ENCODE data around the gene C1QTNF5.

Gene C1QTNF5

DNA sequence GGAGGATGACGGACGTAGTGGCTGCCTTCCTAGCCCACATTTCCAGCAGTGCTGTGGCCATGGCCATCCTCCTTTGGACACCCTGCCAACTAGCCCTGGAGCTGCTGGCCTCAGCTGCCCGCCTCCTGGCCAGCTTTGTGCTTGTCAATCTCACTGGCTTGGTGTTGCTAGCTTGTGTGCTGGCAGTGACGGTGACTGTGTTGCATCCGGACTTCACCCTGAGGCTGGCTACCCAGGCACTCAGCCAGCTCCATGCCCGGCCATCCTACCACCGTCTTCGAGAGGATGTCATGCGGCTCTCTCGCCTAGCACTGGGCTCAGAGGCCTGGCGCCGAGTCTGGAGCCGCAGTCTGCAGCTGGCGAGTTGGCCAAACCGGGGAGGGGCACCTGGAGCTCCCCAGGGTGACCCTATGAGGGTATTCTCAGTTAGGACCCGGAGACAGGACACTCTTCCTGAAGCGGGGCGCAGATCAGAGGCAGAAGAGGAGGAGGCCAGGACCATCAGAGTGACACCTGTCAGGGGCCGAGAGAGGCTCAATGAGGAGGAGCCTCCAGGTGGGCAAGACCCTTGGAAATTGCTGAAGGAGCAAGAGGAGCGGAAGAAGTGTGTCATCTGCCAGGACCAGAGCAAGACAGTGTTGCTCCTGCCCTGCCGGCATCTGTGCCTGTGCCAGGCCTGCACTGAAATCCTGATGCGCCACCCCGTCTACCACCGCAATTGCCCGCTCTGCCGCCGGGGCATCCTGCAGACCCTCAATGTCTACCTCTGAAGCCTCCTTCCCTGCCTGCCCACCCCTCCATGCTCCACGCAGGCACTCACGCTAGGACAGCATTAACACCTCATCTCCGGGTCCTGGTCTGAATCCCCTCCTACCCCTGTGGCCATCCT is 4.8 kb downstream of the C1QTNF5 start:
- ATAC-seq (replicated peaks; ENCODE audit: extremely low read depth, poor library complexity, severe bottlenecking), result no peak
- H3K27ac Mint-ChIP-seq (ENCODE audit: low read depth), result peak overlapping the region; percentile 97

DNA sequence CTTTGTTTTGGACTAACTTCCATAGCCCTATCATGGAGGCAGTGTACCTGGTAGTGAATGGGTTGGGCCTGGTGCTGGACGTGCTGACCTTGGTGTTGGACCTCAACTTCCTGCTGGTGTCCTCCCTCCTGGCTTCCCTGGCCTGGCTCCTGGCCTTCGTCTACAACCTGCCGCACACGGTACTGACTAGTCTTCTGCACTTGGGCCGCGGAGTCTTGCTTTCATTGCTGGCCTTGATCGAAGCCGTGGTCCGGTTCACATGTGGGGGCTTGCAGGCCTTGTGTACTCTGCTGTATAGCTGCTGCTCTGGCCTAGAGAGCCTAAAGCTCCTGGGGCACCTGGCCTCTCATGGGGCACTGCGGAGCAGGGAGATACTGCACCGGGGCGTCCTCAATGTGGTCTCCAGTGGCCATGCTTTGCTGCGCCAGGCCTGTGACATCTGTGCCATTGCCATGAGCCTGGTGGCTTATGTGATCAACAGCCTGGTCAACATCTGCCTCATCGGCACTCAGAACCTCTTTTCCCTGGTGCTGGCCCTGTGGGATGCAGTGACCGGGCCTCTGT is 5.5 kb downstream of the C1QTNF5 start:
- DNase-seq (ENCODE audit: low spot score in 2 of 2), result no peak
- Mint-ChIP-seq H3K27me3 (peaks cover 11% of the 10 kb centered on the region), H3K4me1 (peaks cover 47% of the 10 kb centered on the region), H3K4me3 (peak overlapping the region; percentile 99), H3K36me3 (ENCODE audit: insufficient read depth) (peaks cover 15% of the 10 kb centered on the region), H3K27ac (ENCODE audit: low read depth) (peak overlapping the region; percentile 97), H3K9me3 (no peaks in the 10 kb centered on the region)
- ATAC-seq (replicated peaks; ENCODE audit: extremely low read depth, poor library complexity, severe bottlenecking), result no peak

More for the DNA sequence above, 4.8 kb downstream of the C1QTNF5 start:
- Mint-ChIP-seq H3K4me3 (peak overlapping the region; percentile 99), H3K27me3 (peaks cover 16% of the 10 kb centered on the region), H3K9me3 (no peaks in the 10 kb centered on the region), H3K4me1 (peaks cover 47% of the 10 kb centered on the region), H3K36me3 (ENCODE audit: insufficient read depth) (peaks cover 15% of the 10 kb centered on the region)
- no peak for DNase-seq (ENCODE audit: low spot score in 2 of 2)

DNA sequence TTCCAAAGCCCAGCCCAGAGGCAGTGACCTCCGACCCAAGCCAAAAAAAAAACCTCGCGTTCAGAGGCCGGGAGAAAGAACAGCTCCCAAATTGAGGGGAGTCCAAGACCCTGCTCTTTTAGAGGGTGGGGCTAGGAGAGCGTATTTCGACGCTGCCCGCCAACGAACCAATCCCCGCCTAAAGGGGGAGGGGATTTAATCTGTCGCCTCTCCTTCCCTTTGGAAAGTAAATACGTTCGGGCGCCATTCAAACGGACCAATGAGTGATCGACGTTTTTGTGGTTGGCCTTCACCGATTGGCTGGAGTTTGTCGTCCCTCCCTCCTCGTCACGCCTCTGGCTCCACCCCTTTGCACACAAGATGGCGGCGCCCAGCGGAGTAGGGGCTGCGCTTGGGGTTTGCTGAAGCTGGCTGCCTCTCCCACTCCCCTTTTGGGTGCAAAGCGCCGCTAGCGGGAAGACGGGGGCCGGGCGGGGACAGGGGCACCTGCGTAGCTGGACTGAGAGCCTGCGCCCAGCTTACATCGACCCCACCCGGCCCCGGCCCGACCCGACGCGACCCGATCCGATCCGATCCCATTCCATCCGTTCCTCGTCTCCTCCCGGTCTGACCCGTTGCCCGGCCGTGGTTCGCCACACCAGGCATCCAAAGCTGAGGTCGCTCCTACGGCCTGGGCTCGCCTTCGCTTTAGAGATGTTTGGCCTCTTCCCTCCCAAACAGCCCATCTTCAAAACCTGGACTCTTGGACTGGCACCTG is 6.3 kb downstream of the C1QTNF5 start, which contains the start of gene RNF26:
TSS of gene RNF26 (plus strand) at position 354 of the 757 bp plus-strand sequence. CDS start 596 bp downstream, outside the sequence.
- peak within 1 kb of the TSS; percentile 97 for H3K27ac Mint-ChIP-seq (ENCODE audit: low read depth)
- H3K4me3 Mint-ChIP-seq, result peak within 1 kb of the TSS; percentile 99
- peak; percentile 93 for ATAC-seq (replicated peaks; ENCODE audit: extremely low read depth, poor library complexity, severe bottlenecking)
- peaks cover 9% of the 10 kb centered on the region for H3K27me3 Mint-ChIP-seq
- H3K4me1 Mint-ChIP-seq, result peaks cover 45% of the 10 kb centered on the region
- H3K36me3 Mint-ChIP-seq (ENCODE audit: insufficient read depth), result peaks cover 14% of the 10 kb centered on the region
- H3K9me3 Mint-ChIP-seq, result no peaks in the 10 kb centered on the region
- peak; percentile 88 to 91 for DNase-seq (ENCODE audit: low spot score in 2 of 2)

DNA sequence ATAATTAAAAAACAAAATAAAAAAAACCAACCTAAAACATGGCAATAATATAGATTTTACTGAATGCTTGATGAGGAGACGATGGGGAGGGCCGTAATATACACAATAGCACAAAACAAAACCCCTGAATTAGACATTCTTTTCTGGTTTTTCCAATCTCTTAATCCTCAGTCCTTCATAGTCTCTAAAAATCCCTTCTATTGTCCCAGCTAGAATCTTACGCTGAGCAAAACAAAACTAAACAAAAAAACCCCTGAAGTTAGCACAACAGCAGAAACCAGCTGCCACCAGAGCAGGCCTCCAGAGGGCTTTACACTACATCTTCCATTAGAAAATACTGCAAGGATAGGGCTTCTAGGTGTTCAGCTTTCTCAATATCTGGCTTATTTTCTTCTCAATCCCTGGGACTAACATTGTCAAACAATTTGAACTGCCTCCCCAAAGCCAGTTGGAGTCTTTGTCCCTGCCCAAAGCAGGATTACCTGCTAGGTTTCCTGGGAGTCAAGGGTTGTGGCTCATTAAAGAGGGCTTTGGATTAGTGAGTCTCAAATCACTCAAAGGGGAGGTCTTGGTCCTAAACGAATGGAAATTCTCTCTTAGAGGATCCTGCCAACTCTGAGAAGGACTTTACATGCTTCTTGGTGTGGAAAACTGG is 8.4 kb downstream of the C1QTNF5 start:
- peaks cover 34% of the 10 kb centered on the region for H3K4me1 Mint-ChIP-seq
- H3K36me3 Mint-ChIP-seq (ENCODE audit: insufficient read depth), result peaks cover 12% of the 10 kb centered on the region
- ATAC-seq (replicated peaks; ENCODE audit: extremely low read depth, poor library complexity, severe bottlenecking) (no peak), DNase-seq (ENCODE audit: low spot score in 2 of 2) (no peak)
- H3K27ac Mint-ChIP-seq (ENCODE audit: low read depth), result peak overlapping the region; percentile 97
- H3K4me3 Mint-ChIP-seq, result peak overlapping the region; percentile 99
- no peaks in the 10 kb centered on the region for H3K9me3 Mint-ChIP-seq
- peaks cover 8% of the 10 kb centered on the region for H3K27me3 Mint-ChIP-seq

DNA sequence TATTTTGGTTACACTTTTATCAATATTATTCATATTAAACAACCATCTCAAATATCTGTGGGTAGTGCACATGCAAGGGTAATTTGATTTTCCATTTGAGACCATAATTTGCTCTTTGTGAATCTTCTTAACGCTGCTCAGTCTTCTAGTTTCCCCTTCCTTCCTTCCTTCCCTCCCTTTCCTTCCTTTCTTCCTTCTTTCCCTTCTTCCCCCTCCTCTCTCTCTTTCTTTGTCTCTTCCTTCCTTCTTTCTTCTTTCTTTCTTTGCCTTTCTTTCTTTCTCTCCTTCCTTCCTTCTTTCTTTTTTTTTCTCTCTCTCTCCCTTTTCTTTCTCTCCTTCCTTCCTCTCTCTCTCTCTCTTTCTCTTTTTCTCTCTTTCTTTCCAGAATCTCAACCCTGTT is 10.4 kb downstream of the C1QTNF5 start:
- H3K27me3 Mint-ChIP-seq, result peaks cover 8% of the 10 kb centered on the region
- H3K4me1 Mint-ChIP-seq, result peaks cover 20% of the 10 kb centered on the region
- ATAC-seq (replicated peaks; ENCODE audit: extremely low read depth, poor library complexity, severe bottlenecking) (no peak), DNase-seq (ENCODE audit: low spot score in 2 of 2) (no peak)
- H3K27ac Mint-ChIP-seq (ENCODE audit: low read depth), result no peak overlapping the region
- peaks cover 10% of the 10 kb centered on the region for H3K36me3 Mint-ChIP-seq (ENCODE audit: insufficient read depth)
- no peaks in the 10 kb centered on the region for H3K9me3 Mint-ChIP-seq
- H3K4me3 Mint-ChIP-seq, result no peak overlapping the region

DNA sequence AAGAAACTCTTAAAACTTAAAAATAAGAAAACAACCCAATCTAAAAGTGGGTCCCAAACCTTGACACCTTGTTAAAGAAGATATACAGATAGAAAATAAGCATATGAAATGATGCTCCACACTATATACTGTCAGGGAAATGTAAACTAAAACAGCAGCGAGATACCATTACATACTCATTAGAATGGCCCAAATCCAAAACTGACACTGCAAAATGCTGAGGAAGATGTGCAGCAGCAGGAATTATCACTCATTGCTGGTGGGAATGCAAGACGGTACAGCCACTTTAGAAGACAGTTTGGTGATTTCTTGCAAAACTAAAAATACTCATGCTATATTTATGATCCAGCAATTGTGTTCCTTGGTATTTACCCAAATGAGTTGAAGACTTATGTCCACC is 11.4 kb downstream of the C1QTNF5 start:
- Mint-ChIP-seq H3K4me3 (no peak overlapping the region), H3K27me3 (peaks cover 8% of the 10 kb centered on the region), H3K36me3 (ENCODE audit: insufficient read depth) (peaks cover 5% of the 10 kb centered on the region), H3K4me1 (peaks cover 11% of the 10 kb centered on the region), H3K9me3 (no peaks in the 10 kb centered on the region), H3K27ac (ENCODE audit: low read depth) (no peak overlapping the region)
- DNase-seq (ENCODE audit: low spot score in 2 of 2), result no peak
- ATAC-seq (replicated peaks; ENCODE audit: extremely low read depth, poor library complexity, severe bottlenecking), result no peak

DNA sequence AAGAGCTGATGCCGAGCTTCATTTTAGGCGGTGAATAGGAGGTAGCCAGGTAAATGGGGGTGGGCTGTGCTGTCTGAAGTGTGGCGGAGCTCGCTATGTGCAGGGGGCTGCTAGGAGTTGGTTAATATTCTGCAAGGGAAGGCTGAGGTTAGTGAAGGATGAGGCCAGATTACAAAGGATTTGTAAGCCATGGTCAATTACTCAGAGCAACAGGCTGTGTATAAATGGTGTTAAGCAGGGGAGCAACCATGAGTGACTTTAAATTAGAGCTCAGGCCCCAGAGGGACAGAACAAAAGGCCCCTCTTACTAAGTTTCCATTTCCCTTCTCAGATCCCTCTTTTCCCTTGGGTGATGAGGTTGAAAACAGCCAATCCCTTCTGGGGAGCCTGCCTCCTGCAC is 16.5 kb downstream of the C1QTNF5 start:
- DNase-seq (ENCODE audit: low spot score in 2 of 2), result no peak
- Mint-ChIP-seq H3K27me3 (peaks cover 14% of the 10 kb centered on the region), H3K4me1 (peaks cover 23% of the 10 kb centered on the region), H3K9me3 (no peaks in the 10 kb centered on the region), H3K27ac (ENCODE audit: low read depth) (no peak overlapping the region), H3K36me3 (ENCODE audit: insufficient read depth) (no peaks in the 10 kb centered on the region), H3K4me3 (no peak overlapping the region)
- no peak for ATAC-seq (replicated peaks; ENCODE audit: extremely low read depth, poor library complexity, severe bottlenecking)

DNA sequence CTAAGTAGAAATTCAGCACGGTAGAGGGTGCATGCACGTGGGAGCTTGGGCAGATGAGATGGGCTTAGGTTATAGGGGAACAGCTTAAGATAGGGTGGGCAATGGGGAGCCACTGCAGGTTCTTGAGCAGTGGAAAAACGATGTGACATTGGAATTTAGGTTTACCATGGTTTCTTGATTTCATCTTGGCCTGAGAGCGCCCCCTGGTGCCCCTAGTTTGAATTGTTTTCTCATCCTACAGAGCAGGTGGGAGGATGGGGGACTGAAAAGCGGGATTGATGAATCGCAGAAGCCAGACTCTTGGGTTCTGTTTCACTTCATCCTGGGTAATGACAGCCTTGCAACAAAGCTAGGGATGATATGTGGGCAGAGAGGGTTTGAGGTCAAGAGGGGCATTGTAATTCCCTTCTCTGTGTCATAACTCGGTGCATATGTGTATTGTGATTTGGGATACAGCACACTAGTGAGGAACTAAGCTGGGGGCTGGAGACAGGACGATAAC is 17.1 kb downstream of the C1QTNF5 start:
- Mint-ChIP-seq H3K36me3 (ENCODE audit: insufficient read depth) (peaks cover 2% of the 10 kb centered on the region), H3K4me1 (peaks cover 23% of the 10 kb centered on the region), H3K4me3 (no peak overlapping the region), H3K27me3 (peaks cover 16% of the 10 kb centered on the region), H3K27ac (ENCODE audit: low read depth) (no peak overlapping the region), H3K9me3 (no peaks in the 10 kb centered on the region)
- DNase-seq (ENCODE audit: low spot score in 2 of 2) (peak; percentile 60 to 75), ATAC-seq (replicated peaks; ENCODE audit: extremely low read depth, poor library complexity, severe bottlenecking) (no peak)

DNA sequence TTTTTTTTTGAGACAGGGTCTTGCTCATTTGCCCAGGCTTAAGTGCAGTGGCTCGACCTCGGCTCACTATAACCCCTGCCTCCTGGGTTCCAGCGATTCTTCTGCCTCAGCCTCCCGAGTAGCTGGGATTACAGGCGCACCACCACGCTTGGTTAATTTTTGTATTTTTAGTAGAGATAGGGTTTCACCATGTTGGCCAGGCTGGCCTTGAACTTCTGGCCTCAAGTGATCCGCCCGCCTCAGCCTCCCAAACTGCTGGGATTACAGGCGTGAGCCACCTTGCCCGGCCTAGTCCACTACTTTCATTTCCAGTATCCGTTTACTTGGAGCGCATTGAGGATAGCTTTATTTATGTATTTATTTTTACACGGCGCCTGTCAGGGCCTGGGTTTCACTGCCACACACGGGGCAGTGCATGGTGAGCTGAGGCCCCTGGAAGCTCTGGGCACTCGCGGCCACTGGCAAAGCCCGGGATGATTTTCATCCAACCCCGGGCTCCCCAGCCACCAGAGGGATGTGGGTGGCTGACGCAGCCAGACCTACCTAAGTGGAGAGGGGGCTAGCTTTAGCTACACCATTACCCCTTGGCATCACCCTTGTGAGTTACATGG is 17.7 kb downstream of the C1QTNF5 start:
- Mint-ChIP-seq H3K27ac (ENCODE audit: low read depth) (no peak overlapping the region), H3K36me3 (ENCODE audit: insufficient read depth) (peaks cover 2% of the 10 kb centered on the region), H3K4me3 (no peak overlapping the region), H3K4me1 (peaks cover 23% of the 10 kb centered on the region), H3K9me3 (no peaks in the 10 kb centered on the region), H3K27me3 (peaks cover 22% of the 10 kb centered on the region)
- DNase-seq (ENCODE audit: low spot score in 2 of 2) (no peak), ATAC-seq (replicated peaks; ENCODE audit: extremely low read depth, poor library complexity, severe bottlenecking) (no peak)

DNA sequence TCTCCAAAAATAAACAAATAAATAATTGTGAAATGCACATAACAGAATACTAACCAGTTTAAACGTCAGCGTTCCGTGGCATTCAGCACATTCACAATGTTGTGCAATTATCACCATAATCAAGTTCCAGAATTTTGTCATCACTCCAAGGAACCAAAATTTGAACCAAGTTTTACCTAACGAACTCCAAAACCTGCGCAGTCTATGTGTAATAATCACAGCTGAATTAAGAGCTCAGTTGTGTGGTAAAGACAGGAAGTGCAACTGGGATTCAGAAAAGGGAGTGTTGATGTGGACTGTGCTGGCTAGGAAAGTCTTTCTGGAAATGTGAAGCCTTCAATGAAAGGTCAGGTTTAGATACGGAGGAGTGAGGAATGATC is 18.3 kb downstream of the C1QTNF5 start:
- Mint-ChIP-seq H3K36me3 (ENCODE audit: insufficient read depth) (peaks cover 2% of the 10 kb centered on the region), H3K4me1 (peaks cover 23% of the 10 kb centered on the region), H3K27ac (ENCODE audit: low read depth) (no peak overlapping the region), H3K27me3 (peaks cover 28% of the 10 kb centered on the region), H3K4me3 (no peak overlapping the region), H3K9me3 (no peaks in the 10 kb centered on the region)
- ATAC-seq (replicated peaks; ENCODE audit: extremely low read depth, poor library complexity, severe bottlenecking) (no peak), DNase-seq (ENCODE audit: low spot score in 2 of 2) (no peak)

DNA sequence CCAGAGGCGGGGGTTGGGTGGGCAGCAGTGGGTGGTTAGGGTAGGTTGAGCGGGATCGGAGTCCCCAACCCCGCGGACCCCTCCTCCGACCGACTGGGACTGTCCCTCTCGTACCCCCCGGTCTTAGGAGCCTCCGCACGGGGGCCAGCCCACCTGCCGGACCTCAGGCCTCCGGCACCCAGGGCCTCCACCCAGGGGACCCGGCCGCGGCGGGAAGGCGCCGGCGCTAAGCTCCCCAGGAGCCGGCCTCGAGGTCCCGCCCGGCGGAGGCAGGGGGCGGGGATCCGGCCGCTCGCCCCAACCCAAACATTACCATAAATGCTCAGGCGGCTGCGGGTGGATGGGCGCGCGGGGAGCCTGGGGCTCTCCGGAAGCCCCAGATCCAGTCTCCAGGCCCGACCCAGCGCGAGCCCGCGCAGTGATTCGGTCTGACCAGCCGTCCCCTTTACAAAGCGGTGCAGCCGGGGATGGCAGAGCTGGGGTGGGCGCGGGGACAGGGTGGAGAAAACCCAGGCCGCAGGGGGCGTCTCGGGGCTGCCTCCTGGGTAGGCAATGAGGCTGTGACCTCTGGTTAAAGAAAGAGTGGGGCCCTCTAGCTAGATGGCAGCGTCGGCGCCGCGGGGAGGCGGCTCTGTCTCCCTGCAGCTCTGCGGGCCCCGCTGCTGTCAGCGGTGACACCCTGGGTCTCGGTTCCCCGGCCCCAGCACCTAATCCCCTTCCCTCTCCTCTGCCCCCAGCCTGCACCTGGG is 19.7 kb downstream of the C1QTNF5 start:
- peak overlapping the region; percentile 77 for H3K4me3 Mint-ChIP-seq

More for the DNA sequence above, 19.7 kb downstream of the C1QTNF5 start:
- peaks cover 23% of the 10 kb centered on the region for H3K4me1 Mint-ChIP-seq
- H3K27me3 Mint-ChIP-seq, result peaks cover 29% of the 10 kb centered on the region
- H3K9me3 Mint-ChIP-seq, result no peaks in the 10 kb centered on the region
- H3K36me3 Mint-ChIP-seq (ENCODE audit: insufficient read depth), result peaks cover 2% of the 10 kb centered on the region
- DNase-seq (ENCODE audit: low spot score in 2 of 2), result no peak
- ATAC-seq (replicated peaks; ENCODE audit: extremely low read depth, poor library complexity, severe bottlenecking), result peak; percentile 75
- peak overlapping the region; percentile 74 for H3K27ac Mint-ChIP-seq (ENCODE audit: low read depth)

Measured in central memory CD8-positive, alpha-beta T cell (primary cell).